ENCODE data around the gene PTGER2.

DNA sequence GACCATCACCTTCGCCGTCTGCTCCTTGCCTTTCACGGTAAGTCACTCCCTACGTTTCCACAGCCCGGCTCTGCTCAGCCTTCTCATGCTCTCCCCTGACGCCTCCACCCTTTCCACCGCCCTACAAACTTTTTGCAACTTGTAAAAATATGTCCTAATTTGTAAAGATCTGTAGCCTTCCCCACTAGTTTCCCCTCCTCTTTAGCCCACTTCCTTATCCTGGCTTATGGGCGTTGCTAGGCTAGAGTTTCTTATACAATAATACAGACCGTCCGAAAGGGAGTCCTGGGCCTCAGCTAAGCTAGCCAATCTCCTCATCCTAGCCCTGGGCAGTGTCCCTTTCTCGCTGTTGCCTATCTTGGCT, 1.2 kb downstream of the PTGER2 start:
- TF ChIP-seq, protein P1, sequence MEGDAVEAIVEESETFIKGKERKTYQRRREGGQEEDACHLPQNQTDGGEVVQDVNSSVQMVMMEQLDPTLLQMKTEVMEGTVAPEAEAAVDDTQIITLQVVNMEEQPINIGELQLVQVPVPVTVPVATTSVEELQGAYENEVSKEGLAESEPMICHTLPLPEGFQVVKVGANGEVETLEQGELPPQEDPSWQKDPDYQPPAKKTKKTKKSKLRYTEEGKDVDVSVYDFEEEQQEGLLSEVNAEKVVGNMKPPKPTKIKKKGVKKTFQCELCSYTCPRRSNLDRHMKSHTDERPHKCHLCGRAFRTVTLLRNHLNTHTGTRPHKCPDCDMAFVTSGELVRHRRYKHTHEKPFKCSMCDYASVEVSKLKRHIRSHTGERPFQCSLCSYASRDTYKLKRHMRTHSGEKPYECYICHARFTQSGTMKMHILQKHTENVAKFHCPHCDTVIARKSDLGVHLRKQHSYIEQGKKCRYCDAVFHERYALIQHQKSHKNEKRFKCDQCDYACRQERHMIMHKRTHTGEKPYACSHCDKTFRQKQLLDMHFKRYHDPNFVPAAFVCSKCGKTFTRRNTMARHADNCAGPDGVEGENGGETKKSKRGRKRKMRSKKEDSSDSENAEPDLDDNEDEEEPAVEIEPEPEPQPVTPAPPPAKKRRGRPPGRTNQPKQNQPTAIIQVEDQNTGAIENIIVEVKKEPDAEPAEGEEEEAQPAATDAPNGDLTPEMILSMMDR (IDR thresholded peaks at IDR 0.05), result no peak
- TF ChIP-seq POLR2A (IDR thresholded peaks at IDR 0.05), result peak in 1 of 3 donors; percentile 21
